HepG2 (cell line): Measurements from ENCODE around the gene ATP5F1E. TPM values are rescaled to one million over a fixed set of nuclear protein-coding genes. Genes with fewer than 3 reads are reported as not detected.

Source experiments
- ATAC-seq: fragments of 200-7000 bp; cut with Tn5 transposase; 3 replicates; pipeline ENCODE4 v1.9.1; 2020; ENCODE audit warnings: mild to moderate bottlenecking, moderate library complexity
- BruUV-seq: library from RNA; stranded (reverse); fragments of 400-500 nt; replicated peaks from 2 replicates; lab custom pipeline; 2021; lab: Mats Ljungman, UMichigan
- CTCF ChIA-PET: fragments of 300-600 bp; formaldehyde crosslinking; extraction: SDS; loops from one replicate; lab custom pipeline; 2021; ENCODE audit warnings: low total read pairs, inconsistent platforms, low intra/inter-chr PET ratio; lab: Yijun Ruan, JAX
- POLR2A ChIA-PET: fragments of 350-600 bp; sonication (Branson Sonifier 250); formaldehyde crosslinking; loops from one replicate; lab custom pipeline; 2020; ENCODE audit warnings: antibody characterized with exemption, inconsistent platforms; lab: Yijun Ruan, JAX
- DNase-seq: peaks from one replicate; pipeline ENCODE4 v3.0.0-alpha.2; 2015; ENCODE audit warnings: low spot score
- FAIRE-seq: peaks from 3 replicates; lab custom pipeline; 2011; peaks lifted over from hg19 to GRCh38; lab: Jason Lieb, UNC
- H2AFZ ChIP-seq: one replicate; pipeline ENCODE4 v1.6.1; 2011; ENCODE audit warnings: low read length, inconsistent platforms
- H3K27ac ChIP-seq: fragments of 300-600 bp; 3 replicates; pipeline ENCODE4 v1.8.0; 2011; ENCODE audit warnings: mixed run types, mild to moderate bottlenecking, mixed read lengths, low read length, inconsistent platforms; ENCODE audit not compliant: insufficient read depth; ENCODE audit errors: extremely low read length
- H3K27me3 ChIP-seq, 2 experiments: fragments of 200-600 bp in 1 of 2; 2 replicates in 1 of 2; 3 replicates in 1 of 2; pipeline versions ENCODE4 v1.6.0 to v1.8.0; 2011; ENCODE audit warnings: low read length in 2 of 2, mild to moderate bottlenecking in 2 of 2, moderate library complexity in 2 of 2, inconsistent platforms in 1 of 2; ENCODE audit not compliant: insufficient read depth in 2 of 2, control insufficient read depth in 1 of 2
- H3K36me3 ChIP-seq, 2 experiments: fragments of 200-600 bp in 1 of 2; replicated peaks in 1 of 2; 2 replicates in 1 of 2; 3 replicates in 1 of 2; pipeline versions ENCODE4 v1.5.1 to v1.8.0; 2011; ENCODE audit warnings: low read length in 2 of 2, inconsistent platforms in 1 of 2; ENCODE audit not compliant: insufficient read depth in 2 of 2, control insufficient read depth in 1 of 2
- H3K4me1 ChIP-seq: 2 replicates; pipeline ENCODE4 v1.5.1; 2012; ENCODE audit warnings: low read length, inconsistent platforms; ENCODE audit not compliant: insufficient read depth
- H3K4me2 ChIP-seq: 2 replicates; pipeline ENCODE4 v1.6.0; 2011; ENCODE audit warnings: low read depth, low read length, inconsistent platforms
- H3K4me3 ChIP-seq, 3 experiments: fragments of 200-600 bp in 1 of 3; sonication (generic), shearing (Covaris generic) in 1 of 3; replicated peaks in 1 of 3; 2 replicates each; pipeline ENCODE4 v1.5.1; 2011 to 2016; ENCODE audit warnings: low read length in 3 of 3, inconsistent platforms in 2 of 3, low read depth in 2 of 3, mild to moderate bottlenecking in 2 of 3, control low read depth in 1 of 3, mixed read lengths in 1 of 3; ENCODE audit not compliant: insufficient read depth in 1 of 3
- H3K79me2 ChIP-seq: one replicate; pipeline ENCODE4 v1.6.1; 2011; ENCODE audit warnings: low read length, inconsistent platforms; ENCODE audit not compliant: insufficient read depth
- H3K9ac ChIP-seq: 2 replicates; pipeline ENCODE4 v1.6.0; 2011; ENCODE audit warnings: mild to moderate bottlenecking, low read depth, low read length, inconsistent platforms; ENCODE audit not compliant: insufficient read depth
- H3K9me3 ChIP-seq: 2 replicates; pipeline ENCODE4 v1.5.1; 2012; ENCODE audit warnings: mild to moderate bottlenecking, low read length
- H4K20me1 ChIP-seq: 2 replicates; pipeline ENCODE4 v1.6.0; 2011; ENCODE audit warnings: inconsistent platforms, mild to moderate bottlenecking, low read length, moderate library complexity; ENCODE audit not compliant: insufficient read depth
- FOXM1 ChIP-seq: sonication (generic); formaldehyde crosslinking; IDR thresholded peaks from 2 replicates; pipeline ENCODE4 v1.5.0; 2020; ENCODE audit warnings: missing genetic modification reagents
- NRL ChIP-seq: sonication (generic); formaldehyde crosslinking; IDR thresholded peaks from 2 replicates; pipeline ENCODE4 v1.5.0; 2020; ENCODE audit warnings: missing genetic modification reagents, mild to moderate bottlenecking, moderate library complexity, borderline replicate concordance
- RARA ChIP-seq: IDR thresholded peaks from 2 replicates; pipeline ENCODE4 v1.6.1; 2016; ENCODE audit warnings: missing genetic modification reagents, missing compliant biosample characterization
- RFX1 ChIP-seq: fragments of 450-650 bp; IDR thresholded peaks from 2 replicates; pipeline ENCODE4 v1.6.1; 2017
- SMAD3 ChIP-seq: sonication (generic); formaldehyde crosslinking; IDR thresholded peaks from 2 replicates; pipeline ENCODE4 v1.4.0; 2020; ENCODE audit warnings: missing genetic modification reagents
- ZNF569 ChIP-seq: sonication (generic); formaldehyde crosslinking; IDR thresholded peaks from 2 replicates; pipeline ENCODE4 v1.5.0; 2020; ENCODE audit warnings: mild to moderate bottlenecking, missing genetic modification reagents, moderate library complexity, borderline replicate concordance
- ZNF780A ChIP-seq: sonication (generic); formaldehyde crosslinking; IDR thresholded peaks from 2 replicates; pipeline ENCODE4 v1.8.0; 2022; ENCODE audit warnings: mild to moderate bottlenecking, missing genetic modification reagents, moderate library complexity
- ZNF788 ChIP-seq: sonication (generic); formaldehyde crosslinking; IDR thresholded peaks from 2 replicates; pipeline ENCODE4 v1.5.0; 2020; ENCODE audit warnings: mild to moderate bottlenecking, missing genetic modification reagents, borderline replicate concordance
- ZNF883 ChIP-seq: sonication (generic); formaldehyde crosslinking; IDR thresholded peaks from 2 replicates; pipeline ENCODE4 v1.5.1; 2020; ENCODE audit warnings: mild to moderate bottlenecking, missing genetic modification reagents; ENCODE audit errors: not compliant biosample characterization
- WGBS: methylation state at CpG from one replicate; pipeline ENCODE4 v1.1.6; 2017; ENCODE audit warnings: low lambda C conversion rate; 5-methylcytosine and 5-hydroxymethylcytosine counted together
- in situ Hi-C: cut with HindIII; loops from 2 replicates; pipeline ENCODE4 v1.10.0; 2017; ENCODE audit warnings: low pct_unique_long_range_greater_than_20kb; ENCODE audit not compliant: extremely low pct_ligation_motif_present
- intact Hi-C: fragments of 100-400 bp; cut with micrococcal nuclease; formaldehyde crosslinking; loops from one replicate; pipeline ENCODE4 v1.10.0; 2022; ENCODE audit not compliant: unreplicated experiment
- polyA plus RNA-seq, 8 experiments: library from polyadenylated mRNA; depleted of rRNA in 3 of 8; stranded (reverse) in 7 of 8; unstranded in 1 of 8; fragments of >200 nt; fragmentation: Illumina TruSeq in 4 of 8; extraction: Trizol in 4 of 8; gene quantifications; 2 replicates each; pipeline versions ENCODE4 v1.2.1 to v1.2.3, GENCODE V29; 2011 to 2016; ENCODE audit warnings: low read depth in 4 of 8, missing spikeins in 1 of 8, mixed read lengths in 1 of 8; ENCODE audit not compliant: insufficient read depth in 1 of 8
- total RNA-seq, 5 experiments: library from RNA; depleted of rRNA; stranded (reverse); fragments of >200 nt; fragmentation: Illumina TruSeq; extraction: Trizol; gene quantifications; 2 replicates each; pipeline ENCODE4 v1.2.3, GENCODE V29; 2016; ENCODE audit warnings: low read depth in 1 of 5
- TF ChIP-seq, protein P1 (sequence below), 2 experiments: sonication (generic) in 1 of 2; formaldehyde crosslinking in 1 of 2; IDR thresholded peaks; 2 replicates each; pipeline versions ENCODE4 v1.4.0 to v1.6.1; 2018 to 2020; ENCODE audit warnings: missing genetic modification reagents in 2 of 2, borderline replicate concordance in 1 of 2, low read depth in 1 of 2, mild to moderate bottlenecking in 1 of 2, missing biosample characterization in 1 of 2
- TF ChIP-seq, protein P2 (sequence below): sonication (generic); formaldehyde crosslinking; conservative IDR thresholded peaks from 2 replicates; pipeline ENCODE4 v1.4.0; 2020; ENCODE audit warnings: missing genetic modification reagents
- TF ChIP-seq, protein P3 (sequence below): sonication (generic); formaldehyde crosslinking; IDR thresholded peaks from 2 replicates; pipeline ENCODE4 v1.9.0; 2021; ENCODE audit warnings: missing genetic modification reagents, borderline replicate concordance

Gene ATP5F1E
- total and polyA plus RNA-seq, 2 of the 13 experiments (the other 11 are each of a cell fraction or from before 2014, with no cell fraction given) = 121 to 134 TPM

DNA sequence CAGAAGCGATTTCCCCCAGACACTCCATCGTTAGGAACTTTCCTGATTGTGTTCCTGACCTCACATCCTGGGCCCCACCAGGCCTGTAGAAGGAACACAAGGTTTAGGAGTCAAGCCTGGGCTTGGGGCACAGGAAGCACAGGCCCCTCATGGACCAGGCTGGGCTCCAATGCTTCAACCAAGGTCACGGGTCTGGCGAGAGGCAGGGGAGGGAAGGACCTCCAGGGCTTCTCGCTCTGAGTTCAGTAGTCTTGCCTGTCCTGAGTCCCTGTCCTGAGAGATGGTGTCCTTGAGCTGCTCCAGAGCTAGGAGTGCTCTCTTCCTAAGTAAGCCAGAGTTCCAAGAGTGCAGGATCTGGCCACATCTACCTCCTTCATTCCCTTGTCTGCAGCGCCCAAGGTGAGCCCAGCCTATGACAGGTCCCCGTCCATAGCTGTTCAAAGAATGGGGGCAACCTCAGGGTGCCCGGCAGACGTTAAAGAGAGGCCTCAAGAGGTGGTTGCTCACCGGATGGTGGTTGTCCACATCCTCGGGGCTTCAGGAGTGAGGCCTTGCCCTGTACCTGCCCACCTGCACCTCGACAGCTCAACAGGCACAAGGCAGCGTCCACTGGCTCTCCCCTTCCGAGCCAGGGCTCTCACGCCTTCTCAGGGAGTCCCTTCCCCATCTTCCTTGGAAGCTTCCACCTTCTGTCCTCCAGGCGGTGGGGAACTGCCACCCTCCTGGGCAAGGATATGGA is 14.5 kb downstream of the ATP5F1E start (continued):
- TF ChIP-seq, protein P1, sequence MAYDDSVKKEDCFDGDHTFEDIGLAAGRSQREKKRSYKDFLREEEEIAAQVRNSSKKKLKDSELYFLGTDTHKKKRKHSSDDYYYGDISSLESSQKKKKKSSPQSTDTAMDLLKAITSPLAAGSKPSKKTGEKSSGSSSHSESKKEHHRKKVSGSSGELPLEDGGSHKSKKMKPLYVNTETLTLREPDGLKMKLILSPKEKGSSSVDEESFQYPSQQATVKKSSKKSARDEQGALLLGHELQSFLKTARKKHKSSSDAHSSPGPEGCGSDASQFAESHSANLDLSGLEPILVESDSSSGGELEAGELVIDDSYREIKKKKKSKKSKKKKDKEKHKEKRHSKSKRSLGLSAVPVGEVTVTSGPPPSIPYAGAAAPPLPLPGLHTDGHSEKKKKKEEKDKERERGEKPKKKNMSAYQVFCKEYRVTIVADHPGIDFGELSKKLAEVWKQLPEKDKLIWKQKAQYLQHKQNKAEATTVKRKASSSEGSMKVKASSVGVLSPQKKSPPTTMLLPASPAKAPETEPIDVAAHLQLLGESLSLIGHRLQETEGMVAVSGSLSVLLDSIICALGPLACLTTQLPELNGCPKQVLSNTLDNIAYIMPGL (CRISPR knock-in tag; IDR thresholded peaks at IDR 0.05; ENCODE audit: borderline replicate concordance in 1 of 2, low read depth in 1 of 2) = no peak
- TF ChIP-seq NRL (CRISPR knock-in tag) (peak; percentile 67; the same call in 1 of the 2 replicates), ZNF780A (CRISPR knock-in tag) (no peak)

DNA sequence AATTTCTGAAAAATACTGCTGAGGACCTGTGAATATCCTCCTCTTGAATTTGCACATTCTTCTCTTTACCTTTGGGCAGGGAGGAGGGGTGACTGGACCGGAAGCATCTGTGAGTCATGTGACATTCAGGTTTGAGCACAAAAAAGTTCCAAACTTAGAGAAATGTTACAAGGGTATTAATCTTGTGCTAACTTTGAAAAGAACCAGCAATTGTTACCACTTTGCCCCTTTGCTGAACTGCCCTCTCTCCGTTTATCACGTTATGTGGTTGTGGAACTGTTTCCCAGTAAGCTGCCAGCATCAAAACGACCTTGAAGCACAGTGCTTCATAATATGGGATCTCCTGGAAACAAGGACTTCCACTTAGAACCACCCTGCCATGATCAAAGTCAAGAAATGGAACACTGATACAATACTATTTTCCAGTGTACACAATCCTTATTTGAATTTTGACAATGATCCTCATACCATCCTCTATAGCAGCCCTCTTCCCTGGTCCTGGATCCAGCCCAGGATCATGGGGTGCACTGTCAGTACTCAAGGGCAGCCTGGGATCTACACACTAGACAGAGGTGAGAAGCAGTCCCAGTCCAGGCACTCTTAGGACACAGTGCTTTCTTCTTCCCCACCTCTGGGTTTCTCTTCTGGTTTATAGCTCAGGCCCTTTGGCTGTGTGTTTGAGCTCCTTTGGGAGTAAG is 15.2 kb downstream of the ATP5F1E start:
- ATAC-seq (peak; percentile 11; the same call in 2 of the 3 replicates), FAIRE-seq (no peak), DNase-seq (peak; percentile 52)
- Histone ChIP-seq H3K4me3 (peak overlapping the region in 1 of 3 experiments; percentile 51; a peak in 1 of 6 replicates), H3K4me1 (peaks cover 75% of the 10 kb centered on the region), H4K20me1 (no peaks in the 10 kb centered on the region), H3K36me3 (no peaks in the 10 kb centered on the region; a peak in 1 of 5 replicates), H3K27me3 (no peaks in the 10 kb centered on the region), H3K9me3 (no peaks in the 10 kb centered on the region), H3K79me2 (peaks cover 15% of the 10 kb centered on the region), H3K27ac (peak overlapping the region; percentile 42), H2AFZ (peak overlapping the region; percentile 2), H3K9ac (0 out of 2 replicates have a peak overlapping the region, but pooled peaks have one; percentile 1), H3K4me2 (peak overlapping the region; percentile 66)
- ChIA-PET POLR2A (interaction anchor here (0.7 to 7.7 kb wide), 6 partner anchors 8 to 35 kb away, joined by 3 to 61 read pairs (median 10); partner anchors contain the start of genes ATP5F1E and NELFCD), CTCF (no interaction called here)
- WGBS = 22% methylated on average over 4 of the region's 4 CpGs
- in situ Hi-C loops = no loop called here
- TSS peak; percentile 55 for BruUV-seq
- intact Hi-C loops = loop anchor here (1.0 to 5.0 kb wide), 3 partner anchors 12 to 35 kb away; partner anchors contain the start of genes ATP5F1E and NELFCD
- TF ChIP-seq RFX1 (no peak), ZNF883 (CRISPR knock-in tag) (no peak), SMAD3 (no peak), RARA (CRISPR knock-in tag) (peak; percentile 40), ZNF569 (CRISPR knock-in tag) (no peak), ZNF788 (CRISPR knock-in tag) (no peak), FOXM1 (CRISPR knock-in tag) (no peak)
- TF ChIP-seq, protein P2, sequence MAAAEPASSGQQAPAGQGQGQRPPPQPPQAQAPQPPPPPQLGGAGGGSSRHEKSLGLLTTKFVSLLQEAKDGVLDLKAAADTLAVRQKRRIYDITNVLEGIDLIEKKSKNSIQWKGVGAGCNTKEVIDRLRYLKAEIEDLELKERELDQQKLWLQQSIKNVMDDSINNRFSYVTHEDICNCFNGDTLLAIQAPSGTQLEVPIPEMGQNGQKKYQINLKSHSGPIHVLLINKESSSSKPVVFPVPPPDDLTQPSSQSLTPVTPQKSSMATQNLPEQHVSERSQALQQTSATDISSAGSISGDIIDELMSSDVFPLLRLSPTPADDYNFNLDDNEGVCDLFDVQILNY (CRISPR knock-in tag) = no peak
- TF ChIP-seq, protein P3, sequence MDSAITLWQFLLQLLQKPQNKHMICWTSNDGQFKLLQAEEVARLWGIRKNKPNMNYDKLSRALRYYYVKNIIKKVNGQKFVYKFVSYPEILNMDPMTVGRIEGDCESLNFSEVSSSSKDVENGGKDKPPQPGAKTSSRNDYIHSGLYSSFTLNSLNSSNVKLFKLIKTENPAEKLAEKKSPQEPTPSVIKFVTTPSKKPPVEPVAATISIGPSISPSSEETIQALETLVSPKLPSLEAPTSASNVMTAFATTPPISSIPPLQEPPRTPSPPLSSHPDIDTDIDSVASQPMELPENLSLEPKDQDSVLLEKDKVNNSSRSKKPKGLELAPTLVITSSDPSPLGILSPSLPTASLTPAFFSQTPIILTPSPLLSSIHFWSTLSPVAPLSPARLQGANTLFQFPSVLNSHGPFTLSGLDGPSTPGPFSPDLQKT = no peak
